HepG2 (cell line): ENCODE results near the gene RNH1. TPM values are rescaled to one million over a fixed set of nuclear protein-coding genes. Genes with fewer than 3 reads are reported as not detected.

Experiments used
- ATAD3A ChIP-seq: sonication (generic); formaldehyde crosslinking; IDR thresholded peaks from 2 replicates; pipeline ENCODE4 v1.4.0; 2020; ENCODE audit warnings: missing genetic modification reagents
- CHCHD3 ChIP-seq: sonication (generic); formaldehyde crosslinking; IDR thresholded peaks from 2 replicates; pipeline ENCODE4 v1.8.0; 2022; ENCODE audit warnings: mild to moderate bottlenecking, missing genetic modification reagents, moderate library complexity
- ETV6 ChIP-seq: sonication (generic); formaldehyde crosslinking; conservative IDR thresholded peaks from 2 replicates; pipeline ENCODE4 v1.4.0; 2020; ENCODE audit warnings: missing genetic modification reagents
- ISL2 ChIP-seq: sonication (generic); formaldehyde crosslinking; IDR thresholded peaks from 2 replicates; pipeline ENCODE4 v1.5.0; 2020; ENCODE audit warnings: missing genetic modification reagents
- JUNB ChIP-seq: sonication (generic); formaldehyde crosslinking; IDR thresholded peaks from 2 replicates; pipeline ENCODE4 v1.8.0; 2022; ENCODE audit warnings: missing genetic modification reagents, mild to moderate bottlenecking, borderline replicate concordance
- MTF1 ChIP-seq: sonication (generic); formaldehyde crosslinking; IDR thresholded peaks from 2 replicates; pipeline ENCODE4 v1.5.0; 2020; ENCODE audit warnings: missing genetic modification reagents
- MXI1 ChIP-seq: IDR thresholded peaks from 3 replicates; pipeline ENCODE4 v1.6.1; 2012; ENCODE audit warnings: low read depth, low read length, inconsistent platforms, borderline replicate concordance
- NBN ChIP-seq: fragments of 450-650 bp; conservative IDR thresholded peaks from 2 replicates; pipeline ENCODE4 v1.6.1; 2017
- NFATC3 ChIP-seq: sonication (generic); formaldehyde crosslinking; IDR thresholded peaks from 2 replicates; pipeline ENCODE4 v1.5.1; 2020; ENCODE audit warnings: mild to moderate bottlenecking, missing genetic modification reagents
- PHF5A ChIP-seq: IDR thresholded peaks from one replicate; pipeline ENCODE4 v1.6.1; 2018; ENCODE audit warnings: low read depth, missing genetic modification reagents; ENCODE audit not compliant: unreplicated experiment
- PTBP1 ChIP-seq: fragments of 200-400 bp; formaldehyde crosslinking; IDR thresholded peaks from 2 replicates; pipeline ENCODE4 v1.6.1; 2018; ENCODE audit warnings: low read length, low read depth; ENCODE audit not compliant: poor library complexity, severe bottlenecking
- SALL1 ChIP-seq: sonication (generic); formaldehyde crosslinking; IDR thresholded peaks from 2 replicates; pipeline ENCODE4 v1.8.0; 2022; ENCODE audit warnings: mild to moderate bottlenecking, missing genetic modification reagents
- STAG1 ChIP-seq: sonication (generic); formaldehyde crosslinking; IDR thresholded peaks from 2 replicates; pipeline ENCODE4 v1.4.0; 2020; ENCODE audit warnings: missing genetic modification reagents
- SUZ12 ChIP-seq: fragments of 150-350 bp; IDR thresholded peaks from 2 replicates; pipeline ENCODE4 v1.6.1; 2014; ENCODE audit warnings: low read depth, low read length
- TCF7 ChIP-seq: sonication (generic); IDR thresholded peaks from 2 replicates; pipeline ENCODE4 v1.6.1; 2016; ENCODE audit warnings: antibody characterized with exemption, low read depth
- ZBTB42 ChIP-seq: sonication (generic); formaldehyde crosslinking; IDR thresholded peaks from 2 replicates; pipeline ENCODE4 v1.5.0; 2020; ENCODE audit warnings: mild to moderate bottlenecking, missing genetic modification reagents
- ZNF367 ChIP-seq: sonication (generic); formaldehyde crosslinking; IDR thresholded peaks from 2 replicates; pipeline ENCODE4 v1.4.0; 2020; ENCODE audit warnings: missing genetic modification reagents, borderline replicate concordance
- ZNF569 ChIP-seq: sonication (generic); formaldehyde crosslinking; IDR thresholded peaks from 2 replicates; pipeline ENCODE4 v1.5.0; 2020; ENCODE audit warnings: mild to moderate bottlenecking, missing genetic modification reagents, moderate library complexity, borderline replicate concordance
- ZNF577 ChIP-seq: sonication (generic); formaldehyde crosslinking; IDR thresholded peaks from 2 replicates; pipeline ENCODE4 v1.4.0; 2020; ENCODE audit warnings: mild to moderate bottlenecking, low read depth, missing genetic modification reagents, borderline replicate concordance
- ZSCAN20 ChIP-seq: sonication (generic); formaldehyde crosslinking; IDR thresholded peaks from 2 replicates; pipeline ENCODE4 v1.4.0; 2020; ENCODE audit warnings: missing genetic modification reagents, mild to moderate bottlenecking, borderline replicate concordance
- polyA plus RNA-seq, 8 experiments: library from polyadenylated mRNA; depleted of rRNA in 3 of 8; stranded (reverse) in 7 of 8; unstranded in 1 of 8; fragments of >200 nt; fragmentation: Illumina TruSeq in 4 of 8; extraction: Trizol in 4 of 8; gene quantifications; 2 replicates each; pipeline versions ENCODE4 v1.2.1 to v1.2.3, GENCODE V29; 2011 to 2016; ENCODE audit warnings: low read depth in 4 of 8, missing spikeins in 1 of 8, mixed read lengths in 1 of 8; ENCODE audit not compliant: insufficient read depth in 1 of 8
- total RNA-seq, 5 experiments: library from RNA; depleted of rRNA; stranded (reverse); fragments of >200 nt; fragmentation: Illumina TruSeq; extraction: Trizol; gene quantifications; 2 replicates each; pipeline ENCODE4 v1.2.3, GENCODE V29; 2016; ENCODE audit warnings: low read depth in 1 of 5
- TF ChIP-seq, protein P1 (sequence below): sonication (generic); formaldehyde crosslinking; IDR thresholded peaks from 2 replicates; pipeline ENCODE4 v1.8.1; 2022; ENCODE audit warnings: low read depth, mild to moderate bottlenecking, missing genetic modification reagents
- TF ChIP-seq, protein P2 (sequence below): IDR thresholded peaks from 2 replicates; pipeline ENCODE4 v1.6.1; 2016; ENCODE audit warnings: mild to moderate bottlenecking
- TF ChIP-seq, protein P3 (sequence below): sonication (generic); formaldehyde crosslinking; conservative IDR thresholded peaks from 2 replicates; pipeline ENCODE4 v1.8.0; 2022; ENCODE audit warnings: mild to moderate bottlenecking, moderate library complexity, missing genetic modification reagents
- TF ChIP-seq, protein P4 (sequence below): sonication (generic); formaldehyde crosslinking; conservative IDR thresholded peaks from 2 replicates; pipeline ENCODE4 v1.5.0; 2020; ENCODE audit warnings: missing genetic modification reagents

The RNH1 gene
- total and polyA plus RNA-seq, 2 of the 13 experiments (the other 11 are each of a cell fraction or from before 2014, with no cell fraction given), result 36.0 to 74.1 TPM

DNA sequence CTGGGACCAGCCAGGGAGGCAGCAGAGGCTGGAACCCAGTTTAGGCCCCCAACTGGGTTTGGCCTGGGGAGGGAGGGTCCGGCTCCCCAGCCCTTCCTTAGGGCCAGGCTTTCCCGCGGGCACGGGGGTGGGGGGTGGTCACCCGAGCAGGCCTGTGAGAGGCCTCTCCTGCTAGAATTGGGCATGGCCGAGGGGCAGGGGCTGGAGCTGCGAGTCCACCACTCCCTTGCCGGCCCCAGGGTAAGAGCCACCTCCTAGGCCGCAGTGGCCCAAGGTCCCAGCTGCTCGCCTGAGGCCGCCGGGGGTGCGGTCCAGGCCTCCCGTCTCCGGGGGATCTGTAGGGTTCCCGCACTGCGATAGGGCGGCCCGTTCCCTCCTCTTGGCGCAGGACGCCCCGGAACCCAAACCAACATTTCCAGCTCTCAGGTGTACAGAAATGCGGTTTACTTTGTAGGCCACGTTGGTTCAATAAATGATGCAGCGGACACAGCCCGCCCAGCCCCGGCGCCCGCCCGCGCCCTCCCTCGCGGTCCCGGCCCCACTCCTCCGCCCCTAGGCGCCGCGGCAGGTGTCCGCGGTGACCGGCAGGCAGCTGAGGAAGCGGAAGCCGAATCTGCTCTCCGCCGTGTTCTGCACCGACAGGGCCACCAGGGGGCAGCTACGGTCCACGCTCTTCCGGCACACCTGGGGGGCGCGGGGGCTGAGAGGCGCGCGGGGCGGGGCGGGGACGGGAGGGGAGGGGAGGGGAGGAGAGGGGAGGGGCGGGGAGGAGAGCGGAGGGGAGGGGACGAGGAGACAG, 47.6 kb upstream of the RNH1 start (continued):
- no peak for TF ChIP-seq MTF1
- TF ChIP-seq, protein P1, sequence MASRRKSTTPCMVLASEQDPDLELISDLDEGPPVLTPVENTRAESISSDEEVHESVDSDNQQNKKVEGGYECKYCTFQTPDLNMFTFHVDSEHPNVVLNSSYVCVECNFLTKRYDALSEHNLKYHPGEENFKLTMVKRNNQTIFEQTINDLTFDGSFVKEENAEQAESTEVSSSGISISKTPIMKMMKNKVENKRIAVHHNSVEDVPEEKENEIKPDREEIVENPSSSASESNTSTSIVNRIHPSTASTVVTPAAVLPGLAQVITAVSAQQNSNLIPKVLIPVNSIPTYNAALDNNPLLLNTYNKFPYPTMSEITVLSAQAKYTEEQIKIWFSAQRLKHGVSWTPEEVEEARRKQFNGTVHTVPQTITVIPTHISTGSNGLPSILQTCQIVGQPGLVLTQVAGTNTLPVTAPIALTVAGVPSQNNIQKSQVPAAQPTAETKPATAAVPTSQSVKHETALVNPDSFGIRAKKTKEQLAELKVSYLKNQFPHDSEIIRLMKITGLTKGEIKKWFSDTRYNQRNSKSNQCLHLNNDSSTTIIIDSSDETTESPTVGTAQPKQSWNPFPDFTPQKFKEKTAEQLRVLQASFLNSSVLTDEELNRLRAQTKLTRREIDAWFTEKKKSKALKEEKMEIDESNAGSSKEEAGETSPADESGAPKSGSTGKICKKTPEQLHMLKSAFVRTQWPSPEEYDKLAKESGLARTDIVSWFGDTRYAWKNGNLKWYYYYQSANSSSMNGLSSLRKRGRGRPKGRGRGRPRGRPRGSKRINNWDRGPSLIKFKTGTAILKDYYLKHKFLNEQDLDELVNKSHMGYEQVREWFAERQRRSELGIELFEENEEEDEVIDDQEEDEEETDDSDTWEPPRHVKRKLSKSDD, result no peak
- 0 out of 2 replicates have a peak, but pooled peaks have one; percentile 33 for TF ChIP-seq ZBTB42 (CRISPR knock-in tag)
- TF ChIP-seq ISL2 (CRISPR knock-in tag), result no peak
- no peak for TF ChIP-seq PHF5A
- no peak for TF ChIP-seq ZSCAN20 (CRISPR knock-in tag)
- no peak for TF ChIP-seq JUNB (CRISPR knock-in tag)
- TF ChIP-seq CHCHD3, result no peak
- TF ChIP-seq STAG1, result peak; percentile 80
- TF ChIP-seq ETV6 (CRISPR knock-in tag), result no peak
- no peak for TF ChIP-seq ZNF569 (CRISPR knock-in tag)
- TF ChIP-seq PTBP1, result no peak
- TF ChIP-seq NBN, result no peak
- TF ChIP-seq NFATC3 (CRISPR knock-in tag), result no peak
- no peak for TF ChIP-seq ZNF367 (CRISPR knock-in tag)
- no peak for TF ChIP-seq TCF7
- TF ChIP-seq, protein P2, sequence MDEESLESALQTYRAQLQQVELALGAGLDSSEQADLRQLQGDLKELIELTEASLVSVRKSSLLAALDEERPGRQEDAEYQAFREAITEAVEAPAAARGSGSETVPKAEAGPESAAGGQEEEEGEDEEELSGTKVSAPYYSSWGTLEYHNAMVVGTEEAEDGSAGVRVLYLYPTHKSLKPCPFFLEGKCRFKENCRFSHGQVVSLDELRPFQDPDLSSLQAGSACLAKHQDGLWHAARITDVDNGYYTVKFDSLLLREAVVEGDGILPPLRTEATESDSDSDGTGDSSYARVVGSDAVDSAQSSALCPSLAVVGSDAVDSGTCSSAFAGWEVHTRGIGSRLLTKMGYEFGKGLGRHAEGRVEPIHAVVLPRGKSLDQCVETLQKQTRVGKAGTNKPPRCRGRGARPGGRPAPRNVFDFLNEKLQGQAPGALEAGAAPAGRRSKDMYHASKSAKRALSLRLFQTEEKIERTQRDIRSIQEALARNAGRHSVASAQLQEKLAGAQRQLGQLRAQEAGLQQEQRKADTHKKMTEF (CRISPR knock-in tag), result peak; percentile 23; the same call in 1 of the 2 replicates
- TF ChIP-seq ZNF577, result no peak
- no peak for TF ChIP-seq MXI1
- TF ChIP-seq SALL1 (CRISPR knock-in tag), result 0 out of 2 replicates have a peak, but pooled peaks have one; percentile 22
- TF ChIP-seq, protein P3, sequence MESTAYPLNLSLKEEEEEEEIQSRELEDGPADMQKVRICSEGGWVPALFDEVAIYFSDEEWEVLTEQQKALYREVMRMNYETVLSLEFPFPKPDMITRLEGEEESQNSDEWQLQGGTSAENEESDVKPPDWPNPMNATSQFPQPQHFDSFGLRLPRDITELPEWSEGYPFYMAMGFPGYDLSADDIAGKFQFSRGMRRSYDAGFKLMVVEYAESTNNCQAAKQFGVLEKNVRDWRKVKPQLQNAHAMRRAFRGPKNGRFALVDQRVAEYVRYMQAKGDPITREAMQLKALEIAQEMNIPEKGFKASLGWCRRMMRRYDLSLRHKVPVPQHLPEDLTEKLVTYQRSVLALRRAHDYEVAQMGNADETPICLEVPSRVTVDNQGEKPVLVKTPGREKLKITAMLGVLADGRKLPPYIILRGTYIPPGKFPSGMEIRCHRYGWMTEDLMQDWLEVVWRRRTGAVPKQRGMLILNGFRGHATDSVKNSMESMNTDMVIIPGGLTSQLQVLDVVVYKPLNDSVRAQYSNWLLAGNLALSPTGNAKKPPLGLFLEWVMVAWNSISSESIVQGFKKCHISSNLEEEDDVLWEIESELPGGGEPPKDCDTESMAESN (CRISPR knock-in tag), result 0 out of 2 replicates have a peak, but pooled peaks have one; percentile 47
- TF ChIP-seq, protein P4, sequence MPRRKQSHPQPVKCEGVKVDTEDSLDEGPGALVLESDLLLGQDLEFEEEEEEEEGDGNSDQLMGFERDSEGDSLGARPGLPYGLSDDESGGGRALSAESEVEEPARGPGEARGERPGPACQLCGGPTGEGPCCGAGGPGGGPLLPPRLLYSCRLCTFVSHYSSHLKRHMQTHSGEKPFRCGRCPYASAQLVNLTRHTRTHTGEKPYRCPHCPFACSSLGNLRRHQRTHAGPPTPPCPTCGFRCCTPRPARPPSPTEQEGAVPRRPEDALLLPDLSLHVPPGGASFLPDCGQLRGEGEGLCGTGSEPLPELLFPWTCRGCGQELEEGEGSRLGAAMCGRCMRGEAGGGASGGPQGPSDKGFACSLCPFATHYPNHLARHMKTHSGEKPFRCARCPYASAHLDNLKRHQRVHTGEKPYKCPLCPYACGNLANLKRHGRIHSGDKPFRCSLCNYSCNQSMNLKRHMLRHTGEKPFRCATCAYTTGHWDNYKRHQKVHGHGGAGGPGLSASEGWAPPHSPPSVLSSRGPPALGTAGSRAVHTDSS, result no peak
- TF ChIP-seq SUZ12, result no peak
- no peak for TF ChIP-seq ATAD3A (CRISPR knock-in tag)
